Measurements from ENCODE around the gene MNT.
A peak's percentile ranks its signal among the peaks of the same experiment; 100 is the strongest.

MNT gene

DNA sequence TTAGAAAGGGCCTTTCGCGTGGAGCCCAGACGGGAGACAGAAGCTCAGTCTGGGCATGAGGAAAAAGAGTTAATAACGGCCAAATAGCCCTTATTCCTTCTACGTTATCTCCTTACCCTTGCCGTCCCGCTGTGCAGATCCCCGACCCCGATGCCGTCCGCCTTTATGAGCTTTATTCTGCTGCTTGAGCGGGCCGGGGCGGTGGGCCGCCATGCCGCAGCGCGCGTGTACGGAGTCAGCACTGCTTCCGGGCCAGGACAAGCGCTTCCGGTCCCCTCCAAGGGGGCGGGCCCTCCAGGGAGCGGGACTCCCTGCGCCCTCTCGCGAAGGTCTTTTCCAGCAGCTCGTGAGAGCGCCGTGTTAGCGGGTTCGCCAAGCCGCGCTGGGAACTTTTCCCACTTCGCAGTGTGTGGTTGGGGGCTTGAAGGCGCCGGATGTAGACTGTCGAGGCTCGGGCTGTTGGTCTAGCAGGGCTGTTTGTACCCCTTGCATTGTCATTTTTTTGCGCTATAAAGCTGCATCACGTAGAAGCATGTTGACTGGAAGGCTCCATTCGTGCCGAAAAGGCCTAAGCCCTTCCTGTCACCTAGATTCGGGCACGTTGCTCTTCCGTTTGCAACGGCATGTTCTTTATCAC lies 64.5 kb downstream of the MNT start, which contains the start of gene TSR1:
TSS of gene TSR1 (minus strand) at position 243 of the 637 bp plus-strand sequence. CDS start at position 213, 30 bp downstream.
- DNase-seq (ENCODE audit: insufficient read length, low spot score) (peak; percentile 97), FAIRE-seq (peak; percentile 95)

DNA sequence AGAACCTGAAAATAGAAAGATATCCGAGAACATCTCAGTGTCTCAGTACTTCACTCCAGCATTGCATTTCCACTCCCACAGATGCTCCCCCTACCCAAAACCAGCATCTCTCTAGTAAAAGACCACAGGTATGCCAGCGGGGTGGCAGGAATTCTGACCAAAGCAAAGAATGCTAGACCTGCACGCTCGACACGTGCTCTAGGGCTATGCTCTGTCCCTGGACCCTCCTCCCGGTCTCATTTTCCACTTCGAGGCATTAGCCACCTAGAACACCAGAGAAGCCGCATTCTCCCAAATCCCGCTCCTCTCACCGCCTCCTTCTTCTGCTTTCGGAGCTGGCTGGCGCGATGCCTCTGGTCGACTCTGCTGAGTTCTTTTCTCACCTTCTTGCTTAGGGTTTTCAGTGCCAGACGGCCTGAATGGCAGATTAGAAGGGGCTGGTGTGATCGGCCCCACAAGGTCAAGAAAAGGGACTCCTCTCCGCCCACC lies 65.1 kb downstream of the MNT start:
- peak; percentile 18 for DNase-seq (ENCODE audit: insufficient read length, low spot score)
- FAIRE-seq, result peak; percentile 54
